H4 (cell line): ENCODE results near the gene KRTAP9-7. TPM values are rescaled to one million over a fixed set of nuclear protein-coding genes. Genes with fewer than 3 reads are reported as not detected.
"Not testable (repeated sequence)": the region's sequence is repeated elsewhere in the genome, so short reads cannot be mapped to it uniquely, and the experiment has no call there.

Experiments
- DNase-seq: peaks from one replicate; pipeline ENCODE4 v3.0.0-alpha.2; 2015; ENCODE audit warnings: low spot score
- total RNA-seq: library from RNA; depleted of rRNA; stranded (reverse); fragments of >200 nt; shearing (Covaris generic); gene quantifications from 2 replicates; pipeline ENCODE4 v1.2.3, GENCODE V29; 2014; rRNA removed

Gene KRTAP9-7
- not detected in 2 replicates for total RNA-seq

GRCh38 chr17:41275648-41276190 is at the start of gene KRTAP9-7:
TSS of gene KRTAP9-7 (plus strand) at chr17:41275698. CDS start at chr17:41275698, 0 bp downstream.
- not testable (repeated sequence) for DNase-seq

- DNase-seq, result no peak
These were observed 49.4 kb upstream of the KRTAP9-7 start for GRCh38 chr17:41226051-41226450.

GRCh38 chr17:41226598-41227095 is 48.9 kb upstream of the KRTAP9-7 start, which contains the start of gene KRTAP9-2:
TSS of gene KRTAP9-2 (plus strand) at chr17:41226648. CDS start at chr17:41226655, 7 bp downstream.
- DNase-seq, result not testable (repeated sequence)

- no peak for DNase-seq
These were observed 45.4 kb upstream of the KRTAP9-7 start for GRCh38 chr17:41230094-41230493.

GRCh38 chr17:41231731-41232130 is 43.8 kb upstream of the KRTAP9-7 start:
- no peak for DNase-seq

- DNase-seq, result not testable (repeated sequence)
These were observed 42.9 kb upstream of the KRTAP9-7 start, which contains the start of gene KRTAP9-3 for GRCh38 chr17:41232399-41233105. TSS of gene KRTAP9-3 (plus strand) at chr17:41232449. CDS start at chr17:41232502, 53 bp downstream.

GRCh38 chr17:41237116-41237515 is 38.4 kb upstream of the KRTAP9-7 start:
- DNase-seq, result not testable (repeated sequence)

- DNase-seq, result not testable (repeated sequence)
These were observed 37.5 kb upstream of the KRTAP9-7 start, which contains the start of gene KRTAP9-8 for GRCh38 chr17:41237949-41238437. TSS of gene KRTAP9-8 (plus strand) at chr17:41237999. CDS start at chr17:41238052, 53 bp downstream.

- not testable (repeated sequence) for DNase-seq
These were observed 28.3 kb upstream of the KRTAP9-7 start for GRCh38 chr17:41246995-41247787.

- DNase-seq, result not testable (repeated sequence)
These were observed 25.8 kb upstream of the KRTAP9-7 start, which contains the start of gene KRTAP9-4 for GRCh38 chr17:41249637-41250240. TSS of gene KRTAP9-4 (plus strand) at chr17:41249687. CDS start at chr17:41249721, 34 bp downstream.

- no peak for DNase-seq
These were observed 24.2 kb upstream of the KRTAP9-7 start for GRCh38 chr17:41251261-41251660.

GRCh38 chr17:41254861-41255260 is 20.6 kb upstream of the KRTAP9-7 start:
- DNase-seq, result no peak

- DNase-seq, result not testable (repeated sequence)
These were observed 19.9 kb upstream of the KRTAP9-7 start, which contains the start of gene KRTAP9-9 for GRCh38 chr17:41255381-41256290. TSS of gene KRTAP9-9 (plus strand) at chr17:41255384.

- no peak for DNase-seq
These were observed 19.2 kb upstream of the KRTAP9-7 start for GRCh38 chr17:41256291-41256685.

GRCh38 chr17:41258406-41258805 is 17.1 kb upstream of the KRTAP9-7 start:
- no peak for DNase-seq

GRCh38 chr17:41263212-41263611 is 12.3 kb upstream of the KRTAP9-7 start:
- no peak for DNase-seq

- DNase-seq, result no peak
These were observed 10.9 kb upstream of the KRTAP9-7 start for GRCh38 chr17:41264599-41264998.

GRCh38 chr17:41265078-41265477 is 10.4 kb upstream of the KRTAP9-7 start, which contains the start of gene KRTAP9-6:
TSS of gene KRTAP9-6 (plus strand) at chr17:41265378. CDS start at chr17:41265378, 0 bp downstream.
- DNase-seq, result no peak

- DNase-seq, result no peak
These were observed 7.8 kb upstream of the KRTAP9-7 start for GRCh38 chr17:41267711-41268110.

GRCh38 chr17:41271323-41271722 is 4.2 kb upstream of the KRTAP9-7 start:
- DNase-seq, result not testable (repeated sequence)
